IMR-90 (cell line): ENCODE results near the gene CDHR3. TPM values are rescaled to one million over a fixed set of nuclear protein-coding genes. Genes with fewer than 3 reads are reported as not detected.

Experiments
- ATAC-seq: fragments of 200-7000 bp; cut with Tn5 transposase; 2 replicates; pipeline ENCODE4 v1.9.1; 2020; ENCODE audit warnings: low read depth, mild to moderate bottlenecking, moderate library complexity
- BruUV-seq: library from RNA; stranded (reverse); fragments of 400-500 nt; replicated peaks from 2 replicates; lab custom pipeline; 2021; lab: Mats Ljungman, UMichigan
- CTCF ChIA-PET: fragments of 300-600 bp; formaldehyde crosslinking; extraction: SDS; loops from one replicate; lab custom pipeline; 2021; ENCODE audit warnings: antibody characterized with exemption; lab: Yijun Ruan, JAX
- POLR2A ChIA-PET: fragments of 300-600 bp; sonication (Branson Sonifier 250); formaldehyde crosslinking; loops from one replicate; lab custom pipeline; 2022; ENCODE audit warnings: antibody characterized with exemption; ENCODE audit not compliant: unreplicated experiment; lab: Charles Lee
- DNase-seq: peaks from one replicate; pipeline ENCODE4 v3.0.0; 2013
- H2AFZ ChIP-seq: replicated peaks from 2 replicates; pipeline ENCODE3; 2013; ENCODE audit warnings: low read length, mild to moderate bottlenecking; ENCODE audit not compliant: poor library complexity
- H2AK5ac ChIP-seq: 2 replicates; pipeline ENCODE4 v1.6.1; 2013; ENCODE audit warnings: low read depth, low read length, inconsistent platforms
- H2AK9ac ChIP-seq: replicated peaks from 2 replicates; pipeline ENCODE3; 2013; ENCODE audit warnings: mild to moderate bottlenecking, low read depth, low read length, moderate library complexity; ENCODE audit not compliant: poor library complexity
- H2BK120ac ChIP-seq: 2 replicates; pipeline ENCODE4 v1.6.1; 2013; ENCODE audit warnings: low read depth, low read length, inconsistent platforms
- H2BK15ac ChIP-seq: 3 replicates; pipeline ENCODE4 v1.6.1; 2013; ENCODE audit warnings: low read depth, low read length, inconsistent platforms
- H2BK20ac ChIP-seq: 2 replicates; pipeline ENCODE4 v1.6.1; 2013; ENCODE audit warnings: low read depth, mild to moderate bottlenecking, inconsistent platforms, low read length, moderate library complexity
- H2BK5ac ChIP-seq: 2 replicates; pipeline ENCODE4 v1.6.1; 2013; ENCODE audit warnings: mild to moderate bottlenecking, low read depth, low read length, inconsistent platforms; ENCODE audit not compliant: poor library complexity, severe bottlenecking
- H3K14ac ChIP-seq: replicated peaks from 2 replicates; pipeline ENCODE4 v1.6.1; 2013; ENCODE audit warnings: low read depth, low read length, inconsistent platforms
- H3K18ac ChIP-seq: 2 replicates; pipeline ENCODE4 v1.6.1; 2013; ENCODE audit warnings: low read depth, low read length, control low read depth
- H3K23ac ChIP-seq: 2 replicates; pipeline ENCODE4 v1.6.1; 2013; ENCODE audit warnings: low read depth, low read length, inconsistent platforms
- H3K27ac ChIP-seq: 2 replicates; pipeline ENCODE4 v1.5.1; 2013; ENCODE audit warnings: mild to moderate bottlenecking, control low read depth, low read length; ENCODE audit not compliant: insufficient read depth
- H3K27me3 ChIP-seq: 2 replicates; pipeline ENCODE4 v1.6.1; 2013; ENCODE audit warnings: low read length; ENCODE audit not compliant: control insufficient read depth, insufficient read depth
- H3K36me3 ChIP-seq: 2 replicates; pipeline ENCODE4 v1.6.1; 2013; ENCODE audit warnings: low read length, mixed read lengths; ENCODE audit not compliant: control insufficient read depth, insufficient read depth
- H3K4ac ChIP-seq: 2 replicates; pipeline ENCODE4 v1.6.1; 2013; ENCODE audit warnings: low read depth, low read length, inconsistent platforms
- H3K4me1 ChIP-seq: 2 replicates; pipeline ENCODE4 v1.6.1; 2013; ENCODE audit warnings: low read length, mixed read lengths; ENCODE audit not compliant: control insufficient read depth, insufficient read depth
- H3K4me2 ChIP-seq: 2 replicates; pipeline ENCODE4 v1.6.1; 2013; ENCODE audit warnings: low read depth, mild to moderate bottlenecking, control low read depth, low read length, moderate library complexity
- H3K4me3 ChIP-seq: 2 replicates; pipeline ENCODE4 v1.5.1; 2013; ENCODE audit warnings: low read depth, mild to moderate bottlenecking, control low read depth, low read length, moderate library complexity; ENCODE audit not compliant: insufficient read depth
- H3K56ac ChIP-seq: 2 replicates; pipeline ENCODE4 v1.6.1; 2013; ENCODE audit warnings: low read length, inconsistent platforms; ENCODE audit not compliant: insufficient read depth; ENCODE audit errors: extremely low read depth
- H3K79me1 ChIP-seq, 2 experiments: 2 replicates each; pipeline ENCODE4 v1.6.1; 2013; ENCODE audit warnings: low read length in 2 of 2, inconsistent platforms in 1 of 2, low read depth in 1 of 2
- H3K9ac ChIP-seq: 2 replicates; pipeline ENCODE4 v1.6.1; 2013; ENCODE audit warnings: low read depth, low read length, control low read depth
- H3K9me1 ChIP-seq: 2 replicates; pipeline ENCODE4 v1.6.1; 2013; ENCODE audit warnings: low read length, inconsistent platforms; ENCODE audit not compliant: insufficient read depth
- H3K9me3 ChIP-seq: 2 replicates; pipeline ENCODE4 v1.6.1; 2013; ENCODE audit warnings: low read length; ENCODE audit not compliant: control insufficient read depth, insufficient read depth
- H4K20me1 ChIP-seq: 2 replicates; pipeline ENCODE4 v1.6.1; 2013; ENCODE audit warnings: low read length, inconsistent platforms; ENCODE audit not compliant: insufficient read depth
- H4K5ac ChIP-seq: 2 replicates; pipeline ENCODE4 v1.6.1; 2013; ENCODE audit warnings: mild to moderate bottlenecking, low read depth, low read length, control low read depth
- H4K8ac ChIP-seq, 2 experiments: 2 replicates each; pipeline ENCODE4 v1.6.1; 2013; ENCODE audit warnings: low read depth in 2 of 2, low read length in 2 of 2, control low read depth in 1 of 2, inconsistent platforms in 1 of 2
- H4K91ac ChIP-seq: 2 replicates; pipeline ENCODE4 v1.6.1; 2013; ENCODE audit warnings: low read depth, low read length, inconsistent platforms; ENCODE audit not compliant: insufficient read depth
- BHLHE40 ChIP-seq: fragments of 150-350 bp; IDR thresholded peaks from 2 replicates; pipeline ENCODE4 v1.6.1; 2016; ENCODE audit warnings: mild to moderate bottlenecking, low read depth, low read length
- CEBPB ChIP-seq: IDR thresholded peaks from 2 replicates; pipeline ENCODE4 v1.6.1; 2012; ENCODE audit warnings: low read depth, low read length, improper control_type of control experiment
- CHD1 ChIP-seq: IDR thresholded peaks from 2 replicates; pipeline ENCODE4 v1.6.1; 2012; ENCODE audit warnings: low read depth, low read length, improper control_type of control experiment
- CTCF ChIP-seq: conservative IDR thresholded peaks from 2 replicates; pipeline ENCODE4 v1.5.1; 2012; ENCODE audit warnings: mild to moderate bottlenecking, low read depth, low read length, improper control_type of control experiment
- ELK1 ChIP-seq: fragments of 150-350 bp; IDR thresholded peaks from 2 replicates; pipeline ENCODE4 v1.6.1; 2016; ENCODE audit warnings: low read depth, mild to moderate bottlenecking, low read length, moderate library complexity, borderline replicate concordance
- FOS ChIP-seq: fragments of 150-350 bp; IDR thresholded peaks from 2 replicates; pipeline ENCODE4 v1.6.1; 2016; ENCODE audit warnings: low read depth, low read length
- MAFK ChIP-seq: IDR thresholded peaks from 2 replicates; pipeline ENCODE4 v1.6.1; 2012; ENCODE audit warnings: low read depth, low read length, improper control_type of control experiment
- MAZ ChIP-seq: IDR thresholded peaks from 2 replicates; pipeline ENCODE4 v1.6.1; 2012; ENCODE audit warnings: low read depth, mild to moderate bottlenecking, low read length, improper control_type of control experiment, moderate library complexity, borderline replicate concordance
- MXI1 ChIP-seq: IDR thresholded peaks from 2 replicates; pipeline ENCODE4 v1.6.1; 2012; ENCODE audit warnings: low read depth, mild to moderate bottlenecking, low read length, moderate library complexity, borderline replicate concordance
- NFE2L2 ChIP-seq: fragments of 150-350 bp; IDR thresholded peaks from 2 replicates; pipeline ENCODE4 v1.6.1; 2016; ENCODE audit warnings: low read depth, mild to moderate bottlenecking, low read length
- POLR2A ChIP-seq: IDR thresholded peaks from 2 replicates; pipeline ENCODE4 v1.6.1; 2012; ENCODE audit warnings: mild to moderate bottlenecking, low read depth, low read length
- RAD21 ChIP-seq: IDR thresholded peaks from 2 replicates; pipeline ENCODE4 v1.6.1; 2012; ENCODE audit warnings: low read length, improper control_type of control experiment
- RCOR1 ChIP-seq: IDR thresholded peaks from 2 replicates; pipeline ENCODE4 v1.6.1; 2012; ENCODE audit warnings: mild to moderate bottlenecking, low read length, improper control_type of control experiment; ENCODE audit not compliant: insufficient replicate concordance
- RFX5 ChIP-seq: IDR thresholded peaks from 2 replicates; pipeline ENCODE4 v1.8.0; 2012; ENCODE audit warnings: low read depth, mild to moderate bottlenecking, low read length, moderate library complexity
- SMC3 ChIP-seq: fragments of 150-350 bp; IDR thresholded peaks from 2 replicates; pipeline ENCODE4 v1.6.1; 2016; ENCODE audit warnings: low read depth, mild to moderate bottlenecking, antibody characterized with exemption, low read length, moderate library complexity
- WGBS, 2 experiments: methylation state at CpG; one replicate each; pipeline versions ENCODE4 v1.1.5 to v1.1.7; 2013; ENCODE audit warnings: missing lambda C conversion rate in 2 of 2; ENCODE audit not compliant: insufficient read length in 1 of 2; ENCODE audit errors: extremely low coverage in 2 of 2; 5-methylcytosine and 5-hydroxymethylcytosine counted together
- dilution Hi-C: fragments of 300-500 bp; cut with HindIII; formaldehyde crosslinking; loops from one replicate; pipeline ENCODE4 v1.14.3; 2018; ENCODE audit warnings: low sequenced_read_pairs; ENCODE audit not compliant: unreplicated experiment
- in situ Hi-C: fragments of 300-500 bp; cut with MboI; formaldehyde crosslinking; loops from 3 replicates; pipeline ENCODE4 v1.14.3; 2019; ENCODE audit warnings: low sequenced_read_pairs, inconsistent platforms, mixed read lengths
- intact Hi-C: fragments of 100-400 bp; cut with micrococcal nuclease; formaldehyde crosslinking; loops from 2 replicates; pipeline ENCODE4 v1.10.0; 2022
- polyA plus RNA-seq, 3 experiments: library from polyadenylated mRNA; depleted of rRNA; stranded (reverse); fragments of >200 nt; gene quantifications; 2 replicates each; pipeline ENCODE4 v1.2.3, GENCODE V29; 2012; ENCODE audit warnings: low replicate concordance in 1 of 3
- total RNA-seq: library from RNA; depleted of rRNA; stranded (reverse); fragments of >200 nt; gene quantifications from 2 replicates; pipeline ENCODE4 v1.2.3, GENCODE V29; 2012
- TF ChIP-seq, protein P1 (sequence below): fragments of 150-350 bp; IDR thresholded peaks from 2 replicates; pipeline ENCODE4 v1.6.1; 2017; ENCODE audit warnings: mild to moderate bottlenecking, antibody characterized with exemption, low read length, low read depth

Gene CDHR3
- total and polyA plus RNA-seq, 2 of the 4 experiments (the other 2 are of a cell fraction), result 0.96 to 1.6 TPM

- H3K9ac ChIP-seq, result no peak overlapping the region
- no peak overlapping the region for H3K23ac ChIP-seq
- H2AK9ac ChIP-seq, result no peak overlapping the region
- no CpG with 5 or more reads among the region's 2 CpGs for WGBS, 2 experiments
- no peak overlapping the region for H3K4me3 ChIP-seq
- CTCF ChIA-PET, result no interaction called here
- H4K5ac ChIP-seq, result no peak overlapping the region
- ATAC-seq (no peak), DNase-seq (no peak)
- no peak overlapping the region for H3K27ac ChIP-seq
- H3K4me2 ChIP-seq, result no peak overlapping the region
- H3K9me1 ChIP-seq, result no peaks in the 10 kb centered on the region
- dilution Hi-C loops (no loop called here), intact Hi-C loops (no loop called here), in situ Hi-C loops (no loop called here)
- no peaks in the 10 kb centered on the region for H3K9me3 ChIP-seq
- no peak overlapping the region for H2BK20ac ChIP-seq
- H4K8ac ChIP-seq, result no peak overlapping the region
- no peak overlapping the region for H3K14ac ChIP-seq
- no peak overlapping the region for H3K18ac ChIP-seq
- POLR2A ChIA-PET, result interaction anchor here (0.6 kb wide), 1 partner anchor 73 kb away, joined by 8 read pairs; no protein-coding TSS in a partner anchor
- no peaks in the 10 kb centered on the region for H3K79me1 ChIP-seq
- H2AK5ac ChIP-seq, result no peak overlapping the region
- BruUV-seq, result no TSS peak
- no peak overlapping the region for H4K91ac ChIP-seq
- no peak overlapping the region for H2BK120ac ChIP-seq
- TF ChIP-seq ELK1, result no peak
- no peak for TF ChIP-seq CEBPB
- TF ChIP-seq CHD1, result no peak
- no peak for TF ChIP-seq FOS
- TF ChIP-seq CTCF, result no peak
- TF ChIP-seq MAZ, result no peak
- TF ChIP-seq, protein P1, sequence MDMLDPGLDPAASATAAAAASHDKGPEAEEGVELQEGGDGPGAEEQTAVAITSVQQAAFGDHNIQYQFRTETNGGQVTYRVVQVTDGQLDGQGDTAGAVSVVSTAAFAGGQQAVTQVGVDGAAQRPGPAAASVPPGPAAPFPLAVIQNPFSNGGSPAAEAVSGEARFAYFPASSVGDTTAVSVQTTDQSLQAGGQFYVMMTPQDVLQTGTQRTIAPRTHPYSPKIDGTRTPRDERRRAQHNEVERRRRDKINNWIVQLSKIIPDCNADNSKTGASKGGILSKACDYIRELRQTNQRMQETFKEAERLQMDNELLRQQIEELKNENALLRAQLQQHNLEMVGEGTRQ, result no peak
- TF ChIP-seq BHLHE40, result no peak
- no peak for TF ChIP-seq MXI1
- no peak for TF ChIP-seq RFX5
- TF ChIP-seq POLR2A, result no peak
- no peak for TF ChIP-seq RAD21
- no peak for TF ChIP-seq NFE2L2
- no peak for TF ChIP-seq RCOR1
- no peak for TF ChIP-seq SMC3
- TF ChIP-seq MAFK, result no peak
- no peak overlapping the region for H2BK15ac ChIP-seq
- no peak overlapping the region for H2BK5ac ChIP-seq
- no peak overlapping the region for H3K4ac ChIP-seq
- H3K4me1 ChIP-seq, result no peaks in the 10 kb centered on the region; the same call in 1 of the 2 replicates
- no peak overlapping the region for H2AFZ ChIP-seq
- no peak overlapping the region for H3K56ac ChIP-seq
- no peaks in the 10 kb centered on the region for H3K36me3 ChIP-seq
- peaks cover 26% of the 10 kb centered on the region for H3K27me3 ChIP-seq
- no peaks in the 10 kb centered on the region for H4K20me1 ChIP-seq
Measured at GRCh38 chr7:105982388-105982787, 19.3 kb downstream of the CDHR3 start.
